ENCODE measurements around the gene LARP4. TPM values are rescaled to one million over a fixed set of nuclear protein-coding genes. Genes with fewer than 3 reads are reported as not detected.

LARP4 gene
- total and polyA plus RNA-seq, 2 donors (not counting 1 experiment from before 2014, with no cell fraction given): 33.9 TPM

DNA sequence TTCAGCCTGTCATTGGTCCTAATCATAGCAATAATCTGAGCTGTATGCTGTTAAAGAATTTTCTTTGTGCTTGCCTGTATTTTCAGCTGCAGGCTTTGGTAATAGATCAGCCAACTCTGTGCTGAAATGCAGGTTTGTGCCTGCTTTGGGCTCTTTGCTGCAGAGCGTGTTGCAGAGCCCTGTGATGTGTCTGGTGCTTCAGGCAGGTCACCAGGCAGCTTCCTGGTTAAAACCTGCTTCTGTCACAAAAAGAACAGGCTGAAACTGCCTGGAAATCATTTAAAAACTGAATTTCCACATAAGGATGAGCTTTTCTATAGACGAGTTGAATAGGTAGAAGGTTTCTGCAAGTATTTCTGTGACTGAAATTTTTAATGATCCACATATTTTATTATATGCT is 107.2 kb downstream of the LARP4 start:
- H4K20me1 ChIP-seq (ENCODE audit: control insufficient read depth, extremely low read depth, insufficient read depth, low read length): no peaks in the 10 kb centered on the region
- no peaks in the 10 kb centered on the region for H3K36me3 ChIP-seq (ENCODE audit: control insufficient read depth, insufficient read depth, low read length)
- no peaks in the 10 kb centered on the region for H3K9me3 ChIP-seq (ENCODE audit: control insufficient read depth, insufficient read depth, low read depth, low read length)
- no peak overlapping the region for H2AFZ ChIP-seq (ENCODE audit: low read length)
- no peak overlapping the region for H3K4me3 ChIP-seq (replicated peaks in 1 of 4; ENCODE audit: control extremely low read depth in 1 of 4, insufficient read depth in 1 of 4, low read depth in 3 of 4, low read length in 4 of 4)
- H3K27ac ChIP-seq (ENCODE audit: insufficient read depth, low read length): no peak overlapping the region
- no peak for DNase-seq (ENCODE audit: low read depth in 2 of 2)
- H3K4me1 ChIP-seq (ENCODE audit: control insufficient read depth, extremely low read depth, insufficient read depth, low read length): no peaks in the 10 kb centered on the region
- TF ChIP-seq CTCF (conservative IDR thresholded peaks at IDR 0.05 in 1 of 2, IDR thresholded peaks at IDR 0.05 in 1 of 2; ENCODE audit: low read depth in 1 of 2, low read length in 2 of 2): no peak
- TF ChIP-seq EZH2 (IDR thresholded peaks at IDR 0.05; ENCODE audit: low read length, missing control alignments): no peak
- H3K4me2 ChIP-seq (ENCODE audit: extremely low read depth, insufficient read depth, low read length): no peak overlapping the region
- H3K9ac ChIP-seq (ENCODE audit: insufficient read depth, low read length): no peak overlapping the region
- no peaks in the 10 kb centered on the region for H3K27me3 ChIP-seq (ENCODE audit: control insufficient read depth, insufficient read depth, low read length)
- H3K79me2 ChIP-seq (ENCODE audit: control insufficient read depth, insufficient read depth, low read length): peaks cover 36% of the 10 kb centered on the region

DNA sequence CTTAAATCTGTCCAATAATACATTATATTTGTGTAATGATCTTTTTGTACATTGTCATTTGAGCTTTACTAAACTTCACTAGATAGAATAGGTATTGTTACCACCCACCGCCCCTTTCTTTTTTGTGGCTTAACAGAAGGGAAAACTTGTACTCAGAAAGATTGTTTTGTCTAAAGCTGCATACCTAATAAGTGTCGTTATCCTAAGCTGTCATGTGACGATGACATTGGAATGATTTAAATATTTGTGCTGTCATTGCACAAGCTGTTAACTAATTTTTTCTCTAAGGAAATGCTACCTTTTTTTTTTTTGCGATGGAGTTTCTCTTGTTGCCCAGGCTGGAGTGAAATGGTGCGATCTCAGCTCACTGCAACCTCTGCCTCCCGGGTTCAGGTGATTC is 107.7 kb downstream of the LARP4 start:
- Histone ChIP-seq H3K4me3 (replicated peaks in 1 of 4; ENCODE audit: control extremely low read depth in 1 of 4, insufficient read depth in 1 of 4, low read depth in 3 of 4, low read length in 4 of 4) (no peak overlapping the region), H3K4me1 (ENCODE audit: control insufficient read depth, extremely low read depth, insufficient read depth, low read length) (no peaks in the 10 kb centered on the region), H3K27me3 (ENCODE audit: control insufficient read depth, insufficient read depth, low read length) (no peaks in the 10 kb centered on the region), H3K27ac (ENCODE audit: insufficient read depth, low read length) (no peak overlapping the region), H2AFZ (ENCODE audit: low read length) (no peak overlapping the region), H4K20me1 (ENCODE audit: control insufficient read depth, extremely low read depth, insufficient read depth, low read length) (no peaks in the 10 kb centered on the region), H3K9ac (ENCODE audit: insufficient read depth, low read length) (no peak overlapping the region), H3K79me2 (ENCODE audit: control insufficient read depth, insufficient read depth, low read length) (peaks cover 40% of the 10 kb centered on the region), H3K36me3 (ENCODE audit: control insufficient read depth, insufficient read depth, low read length) (no peaks in the 10 kb centered on the region), H3K4me2 (ENCODE audit: extremely low read depth, insufficient read depth, low read length) (no peak overlapping the region), H3K9me3 (ENCODE audit: control insufficient read depth, insufficient read depth, low read depth, low read length) (no peaks in the 10 kb centered on the region)
- no peak for DNase-seq (ENCODE audit: low read depth in 2 of 2)
- TF ChIP-seq EZH2 (IDR thresholded peaks at IDR 0.05; ENCODE audit: low read length, missing control alignments): no peak

- TF ChIP-seq EZH2 (IDR thresholded peaks at IDR 0.05; ENCODE audit: low read length, missing control alignments) (no peak), CTCF (conservative IDR thresholded peaks at IDR 0.05 in 1 of 2, IDR thresholded peaks at IDR 0.05 in 1 of 2; ENCODE audit: low read depth in 1 of 2, low read length in 2 of 2) (no peak)
- H3K4me3 ChIP-seq (replicated peaks in 1 of 4; ENCODE audit: control extremely low read depth in 1 of 4, insufficient read depth in 1 of 4, low read depth in 3 of 4, low read length in 4 of 4): no peak overlapping the region
- H3K27me3 ChIP-seq (ENCODE audit: control insufficient read depth, insufficient read depth, low read length): no peaks in the 10 kb centered on the region
- H3K4me1 ChIP-seq (ENCODE audit: control insufficient read depth, extremely low read depth, insufficient read depth, low read length): no peaks in the 10 kb centered on the region
- no peak for DNase-seq (ENCODE audit: low read depth in 2 of 2)
- no peaks in the 10 kb centered on the region for H4K20me1 ChIP-seq (ENCODE audit: control insufficient read depth, extremely low read depth, insufficient read depth, low read length)
- no peaks in the 10 kb centered on the region for H3K36me3 ChIP-seq (ENCODE audit: control insufficient read depth, insufficient read depth, low read length)
- H3K4me2 ChIP-seq (ENCODE audit: extremely low read depth, insufficient read depth, low read length): no peak overlapping the region
- H3K9ac ChIP-seq (ENCODE audit: insufficient read depth, low read length): no peak overlapping the region
- peaks cover 40% of the 10 kb centered on the region for H3K79me2 ChIP-seq (ENCODE audit: control insufficient read depth, insufficient read depth, low read length)
- no peak overlapping the region for H3K27ac ChIP-seq (ENCODE audit: insufficient read depth, low read length)
- no peak overlapping the region for H2AFZ ChIP-seq (ENCODE audit: low read length)
- H3K9me3 ChIP-seq (ENCODE audit: control insufficient read depth, insufficient read depth, low read depth, low read length): no peaks in the 10 kb centered on the region
Measured at GRCh38 chr12:50508970-50509663, 108.4 kb downstream of the LARP4 start.
